OCI-LY3 (cell line): ENCODE data around the gene KBTBD4.

Experiments
- H2AFZ ChIP-seq: fragments of 200-600, 300-600 bp; shearing (Covaris generic); 2 replicates; pipeline ENCODE4 v1.6.0; 2014; ENCODE audit warnings: antibody characterized with exemption, low read depth, low read length
- H3K27ac ChIP-seq: fragments of 200-600, 300-600 bp; sonication (generic); 2 replicates; pipeline ENCODE4 v1.5.1; 2014; ENCODE audit warnings: mild to moderate bottlenecking, low read length, moderate library complexity, mixed read lengths
- H3K27me3 ChIP-seq: fragments of 200-600, 300-600 bp; sonication (generic); 2 replicates; pipeline ENCODE4 v1.6.1; 2014; ENCODE audit warnings: low read depth, low read length, mixed read lengths
- H3K36me3 ChIP-seq: fragments of 200-600, 300-600 bp; sonication (generic); replicated peaks from 2 replicates; pipeline ENCODE3; 2014; ENCODE audit warnings: low read depth, low read length, mixed read lengths
- H3K4me1 ChIP-seq: fragments of 300-600, 200-600 bp; sonication (generic); 2 replicates; pipeline ENCODE4 v1.6.1; 2014; ENCODE audit warnings: low read length, mixed read lengths
- H3K4me2 ChIP-seq: fragments of 200-600, 300-600 bp; sonication (generic); 2 replicates; pipeline ENCODE4 v1.6.1; 2014; ENCODE audit warnings: low read length, mixed read lengths
- H3K4me3 ChIP-seq: fragments of 300-600, 200-600 bp; sonication (generic); 2 replicates; pipeline ENCODE4 v1.5.1; 2014; ENCODE audit warnings: antibody characterized with exemption, mild to moderate bottlenecking, low read length, moderate library complexity
- H3K79me2 ChIP-seq: fragments of 300-600, 200-600 bp; shearing (Covaris generic); 2 replicates; pipeline ENCODE4 v1.6.1; 2014; ENCODE audit warnings: mild to moderate bottlenecking, low read length, mixed read lengths
- H3K9ac ChIP-seq: fragments of 300-600, 200-600 bp; shearing (Covaris generic); 2 replicates; pipeline ENCODE4 v1.6.0; 2014; ENCODE audit warnings: mild to moderate bottlenecking, low read length, moderate library complexity
- H3K9me3 ChIP-seq: fragments of 200-600, 300-600 bp; shearing (Covaris generic); 2 replicates; pipeline ENCODE4 v1.6.1; 2014; ENCODE audit warnings: low read length, mixed read lengths; ENCODE audit not compliant: insufficient read depth
- H4K20me1 ChIP-seq: fragments of 200-600, 300-600 bp; sonication (generic); 2 replicates; pipeline ENCODE4 v1.6.1; 2016; ENCODE audit warnings: low read length, mixed read lengths; ENCODE audit not compliant: insufficient read depth
- CTCF ChIP-seq: fragments of 200-600, 300-600 bp; sonication (generic); IDR thresholded peaks from 2 replicates; pipeline ENCODE4 v1.5.1; 2014; ENCODE audit warnings: antibody characterized with exemption, low read length, low read depth
- EZH2phosphoT487 ChIP-seq: fragments of 200-600 bp; shearing (Covaris generic); IDR thresholded peaks from 2 replicates; pipeline ENCODE4 v1.6.1; 2018; ENCODE audit warnings: antibody characterized with exemption, mixed run types, low read depth

KBTBD4 gene

GRCh38 chr11:47587723-47588326, 9.1 kb upstream of the KBTBD4 start:
- H3K9ac ChIP-seq, result no peak overlapping the region
- no peak overlapping the region for H2AFZ ChIP-seq
- H3K9me3 ChIP-seq, result no peaks in the 10 kb centered on the region
- no peak overlapping the region for H3K27ac ChIP-seq
- H3K79me2 ChIP-seq, result no peaks in the 10 kb centered on the region
- no peaks in the 10 kb centered on the region for H3K27me3 ChIP-seq
- no peaks in the 10 kb centered on the region for H3K4me1 ChIP-seq
- no peak overlapping the region for H3K4me2 ChIP-seq
- no peak overlapping the region for H3K4me3 ChIP-seq
- H4K20me1 ChIP-seq, result no peaks in the 10 kb centered on the region
- peaks cover 16% of the 10 kb centered on the region for H3K36me3 ChIP-seq
- no peak for TF ChIP-seq EZH2phosphoT487
- no peak for TF ChIP-seq CTCF

DNA sequence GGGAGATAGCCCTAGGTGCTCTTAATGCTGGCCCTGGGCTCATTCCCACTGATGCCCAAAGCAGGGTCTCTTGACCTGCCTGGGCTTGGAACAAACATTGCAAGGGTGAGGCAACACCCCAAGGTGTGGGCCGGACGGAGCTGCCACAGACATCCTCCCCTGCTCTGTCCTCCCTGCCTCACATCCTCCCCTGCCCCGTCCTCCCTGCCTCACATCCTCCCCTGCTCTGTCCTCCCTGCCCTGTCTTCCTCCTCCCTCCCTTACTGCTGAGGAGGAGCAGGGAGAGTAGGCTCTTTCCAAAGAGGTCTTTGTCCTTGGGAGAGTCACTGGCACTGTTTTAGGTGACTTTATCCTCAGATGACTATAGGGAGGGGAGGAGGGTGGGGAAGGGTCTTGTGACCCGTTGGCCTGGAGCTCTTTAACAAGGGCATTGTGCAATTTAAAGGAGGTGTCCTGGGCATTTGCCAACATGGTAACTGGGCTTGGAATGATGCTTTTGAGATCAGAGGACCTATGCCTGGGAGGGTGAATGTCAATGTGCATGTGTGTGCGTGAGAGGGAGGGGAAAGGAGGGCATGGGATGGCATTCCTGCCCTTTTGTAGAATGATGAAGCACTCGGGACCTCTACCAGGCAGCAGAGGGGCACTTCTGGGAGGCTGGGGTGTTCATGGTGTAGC, 8.4 kb upstream of the KBTBD4 start:
- Histone ChIP-seq H2AFZ (no peak overlapping the region), H3K4me1 (no peaks in the 10 kb centered on the region), H3K27ac (no peak overlapping the region)

GRCh38 chr11:47586098-47586855, 7.5 kb upstream of the KBTBD4 start, which contains the start of gene FAM180B:
FAM180B (plus strand) TSS chr11:47586678; CDS start chr11:47586769, 91 bp downstream.
- H3K27ac ChIP-seq, result no peak within 1 kb of the TSS
- no peaks in the 10 kb centered on the region for H3K4me1 ChIP-seq
- no peak within 1 kb of the TSS for H3K9ac ChIP-seq
- no peaks in the 10 kb centered on the region for H3K9me3 ChIP-seq
- no peaks in the 10 kb centered on the region for H3K27me3 ChIP-seq
- peaks cover 29% of the 10 kb centered on the region for H3K36me3 ChIP-seq
- no peak within 1 kb of the TSS for H3K4me3 ChIP-seq
- H3K4me2 ChIP-seq, result no peak within 1 kb of the TSS
- TF ChIP-seq EZH2phosphoT487, result no peak
- no peaks in the 10 kb centered on the region for H3K79me2 ChIP-seq
- H4K20me1 ChIP-seq, result no peaks in the 10 kb centered on the region
- no peak within 1 kb of the TSS for H2AFZ ChIP-seq

More for the DNA sequence above, 8.4 kb upstream of the KBTBD4 start:
- Histone ChIP-seq H3K4me2 (no peak overlapping the region), H4K20me1 (no peaks in the 10 kb centered on the region), H3K9ac (no peak overlapping the region), H3K79me2 (no peaks in the 10 kb centered on the region), H3K9me3 (no peaks in the 10 kb centered on the region), H3K27me3 (no peaks in the 10 kb centered on the region), H3K36me3 (peaks cover 20% of the 10 kb centered on the region), H3K4me3 (no peak overlapping the region)
- TF ChIP-seq EZH2phosphoT487, result no peak
- no peak for TF ChIP-seq CTCF

GRCh38 chr11:47583844-47584243, 5.1 kb upstream of the KBTBD4 start:
- Histone ChIP-seq H3K27me3 (no peaks in the 10 kb centered on the region), H3K9ac (no peak overlapping the region), H3K27ac (no peak overlapping the region), H4K20me1 (no peaks in the 10 kb centered on the region), H3K4me3 (no peak overlapping the region), H3K79me2 (peaks cover 21% of the 10 kb centered on the region), H3K4me1 (peaks cover 9% of the 10 kb centered on the region), H3K4me2 (no peak overlapping the region), H3K9me3 (no peaks in the 10 kb centered on the region), H2AFZ (no peak overlapping the region), H3K36me3 (peaks cover 37% of the 10 kb centered on the region)
- TF ChIP-seq EZH2phosphoT487 (no peak), CTCF (no peak)
